Measurements from ENCODE around the gene OSBPL8. TPM values are rescaled to one million over a fixed set of nuclear protein-coding genes. Genes with fewer than 3 reads are reported as not detected.
"Not testable (repeated sequence)": the region's sequence is repeated elsewhere in the genome, so short reads cannot be mapped to it uniquely, and the experiment has no call there.

OSBPL8 gene
- total RNA-seq, 4 donors from 2014 or later: 39.0 to 69.3 (median 49.0) TPM

DNA sequence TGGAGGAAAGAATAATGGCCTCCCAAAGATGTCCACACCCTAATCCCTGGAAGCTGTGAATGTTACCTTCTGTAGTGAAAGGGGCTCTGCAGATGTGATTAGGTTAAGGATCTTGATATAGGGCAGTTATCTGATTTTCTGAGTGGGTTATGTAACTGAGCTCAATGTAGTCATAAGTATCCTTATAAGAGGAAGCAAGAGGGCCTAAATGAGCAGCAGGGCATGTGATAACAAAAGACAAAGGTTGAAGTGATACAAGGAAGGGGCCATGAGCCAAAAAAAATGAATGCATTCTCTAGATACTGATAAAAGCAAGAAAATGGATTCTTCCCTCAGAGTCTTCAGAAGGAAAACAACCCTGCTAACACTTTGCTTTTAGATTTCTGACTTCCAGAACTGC lies 78.8 kb downstream of the OSBPL8 start:
- no peak overlapping the region for H3K27ac ChIP-seq

DNA sequence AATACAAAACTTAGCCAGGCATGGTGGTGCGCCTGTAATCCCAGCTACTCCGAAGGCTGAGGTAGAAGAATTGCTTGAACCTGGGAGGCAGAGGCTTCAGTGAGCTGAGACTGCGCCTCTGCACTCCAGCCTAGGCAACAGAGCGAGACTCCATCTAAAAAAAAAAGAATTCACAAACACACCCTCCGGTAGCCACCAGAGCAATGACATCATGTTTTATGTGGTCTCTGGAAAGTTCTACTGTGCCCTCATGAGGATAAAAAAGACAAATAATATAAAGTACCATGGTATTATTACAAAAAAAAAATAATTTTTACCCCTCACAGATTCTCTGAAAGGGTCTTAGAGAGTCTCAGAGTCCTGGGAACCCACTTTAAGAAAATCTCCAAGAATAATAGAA lies 81.5 kb downstream of the OSBPL8 start:
- no peaks in the 10 kb centered on the region for H3K36me3 ChIP-seq
- DNase-seq: no peak
- H3K27ac ChIP-seq: no peak overlapping the region
- no peaks in the 10 kb centered on the region for H3K27me3 ChIP-seq
- H3K9me3 ChIP-seq: no peaks in the 10 kb centered on the region
- no peaks in the 10 kb centered on the region for H3K4me1 ChIP-seq
- H3K4me3 ChIP-seq: no peak overlapping the region
- TF ChIP-seq, protein P1, sequence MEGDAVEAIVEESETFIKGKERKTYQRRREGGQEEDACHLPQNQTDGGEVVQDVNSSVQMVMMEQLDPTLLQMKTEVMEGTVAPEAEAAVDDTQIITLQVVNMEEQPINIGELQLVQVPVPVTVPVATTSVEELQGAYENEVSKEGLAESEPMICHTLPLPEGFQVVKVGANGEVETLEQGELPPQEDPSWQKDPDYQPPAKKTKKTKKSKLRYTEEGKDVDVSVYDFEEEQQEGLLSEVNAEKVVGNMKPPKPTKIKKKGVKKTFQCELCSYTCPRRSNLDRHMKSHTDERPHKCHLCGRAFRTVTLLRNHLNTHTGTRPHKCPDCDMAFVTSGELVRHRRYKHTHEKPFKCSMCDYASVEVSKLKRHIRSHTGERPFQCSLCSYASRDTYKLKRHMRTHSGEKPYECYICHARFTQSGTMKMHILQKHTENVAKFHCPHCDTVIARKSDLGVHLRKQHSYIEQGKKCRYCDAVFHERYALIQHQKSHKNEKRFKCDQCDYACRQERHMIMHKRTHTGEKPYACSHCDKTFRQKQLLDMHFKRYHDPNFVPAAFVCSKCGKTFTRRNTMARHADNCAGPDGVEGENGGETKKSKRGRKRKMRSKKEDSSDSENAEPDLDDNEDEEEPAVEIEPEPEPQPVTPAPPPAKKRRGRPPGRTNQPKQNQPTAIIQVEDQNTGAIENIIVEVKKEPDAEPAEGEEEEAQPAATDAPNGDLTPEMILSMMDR (IDR thresholded peaks at IDR 0.05): no peak
- TF ChIP-seq POLR2A (IDR thresholded peaks at IDR 0.05): no peak

More for the DNA sequence above, 78.8 kb downstream of the OSBPL8 start:
- no peak for DNase-seq
- TF ChIP-seq POLR2A (IDR thresholded peaks at IDR 0.05): no peak
- TF ChIP-seq, protein P1 (IDR thresholded peaks at IDR 0.05): no peak
- no peaks in the 10 kb centered on the region for H3K9me3 ChIP-seq
- no peak overlapping the region for H3K4me3 ChIP-seq
- no peaks in the 10 kb centered on the region for H3K4me1 ChIP-seq
- no peaks in the 10 kb centered on the region for H3K27me3 ChIP-seq
- H3K36me3 ChIP-seq: no peaks in the 10 kb centered on the region

DNA sequence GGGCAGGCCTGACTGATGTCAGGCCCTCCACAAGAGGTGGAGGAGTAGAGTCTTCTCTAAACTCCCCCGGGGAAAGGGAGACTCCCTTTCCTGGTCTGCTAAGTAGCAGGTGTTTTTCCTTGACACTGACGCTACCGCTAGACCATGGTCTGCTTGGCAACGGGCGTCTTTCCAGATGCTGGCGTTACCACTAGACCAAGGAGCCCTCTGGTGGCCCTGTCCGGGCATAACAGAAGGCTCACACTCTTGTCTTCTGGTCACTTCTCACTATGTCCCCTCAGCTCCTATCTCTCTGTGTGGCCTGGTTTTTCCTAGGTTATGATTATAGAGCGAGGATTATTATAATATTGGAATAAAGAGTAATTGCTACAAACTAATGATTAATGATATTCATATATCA lies 86.7 kb downstream of the OSBPL8 start:
- H3K4me3 ChIP-seq, H3K9me3 ChIP-seq, H3K27ac ChIP-seq, H3K4me1 ChIP-seq, H3K27me3 ChIP-seq, H3K36me3 ChIP-seq: not testable (repeated sequence)
- TF ChIP-seq, protein P1 (IDR thresholded peaks at IDR 0.05): peak in 1 of 6 experiments; percentile 16
- DNase-seq: peak in 1 of 3 donors; percentile 49

DNA sequence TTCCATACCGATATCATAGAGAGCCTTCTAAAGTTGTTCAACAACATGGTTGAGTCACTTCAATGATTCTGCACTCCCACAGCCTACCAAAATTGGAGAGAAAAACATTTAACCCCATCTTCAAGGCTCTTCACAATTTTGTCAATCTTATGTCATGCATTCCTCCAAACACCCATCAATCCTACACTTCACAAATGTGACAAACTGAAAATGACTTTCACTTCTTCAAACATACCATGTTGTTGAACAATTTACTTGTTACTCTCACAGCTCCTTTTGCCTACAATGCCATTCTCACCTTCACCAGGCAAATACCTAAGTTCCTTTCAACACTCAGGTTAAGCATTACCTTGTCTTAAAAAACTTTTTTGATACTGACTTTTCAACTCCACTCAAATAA lies 88.0 kb downstream of the OSBPL8 start:
- DNase-seq: no peak
- Histone ChIP-seq H3K27me3 (no peaks in the 10 kb centered on the region), H3K27ac (no peak overlapping the region), H3K36me3 (no peaks in the 10 kb centered on the region), H3K4me1 (no peaks in the 10 kb centered on the region), H3K4me3 (no peak overlapping the region), H3K9me3 (no peaks in the 10 kb centered on the region)
- TF ChIP-seq POLR2A (IDR thresholded peaks at IDR 0.05): no peak
- TF ChIP-seq, protein P1 (IDR thresholded peaks at IDR 0.05): no peak

DNA sequence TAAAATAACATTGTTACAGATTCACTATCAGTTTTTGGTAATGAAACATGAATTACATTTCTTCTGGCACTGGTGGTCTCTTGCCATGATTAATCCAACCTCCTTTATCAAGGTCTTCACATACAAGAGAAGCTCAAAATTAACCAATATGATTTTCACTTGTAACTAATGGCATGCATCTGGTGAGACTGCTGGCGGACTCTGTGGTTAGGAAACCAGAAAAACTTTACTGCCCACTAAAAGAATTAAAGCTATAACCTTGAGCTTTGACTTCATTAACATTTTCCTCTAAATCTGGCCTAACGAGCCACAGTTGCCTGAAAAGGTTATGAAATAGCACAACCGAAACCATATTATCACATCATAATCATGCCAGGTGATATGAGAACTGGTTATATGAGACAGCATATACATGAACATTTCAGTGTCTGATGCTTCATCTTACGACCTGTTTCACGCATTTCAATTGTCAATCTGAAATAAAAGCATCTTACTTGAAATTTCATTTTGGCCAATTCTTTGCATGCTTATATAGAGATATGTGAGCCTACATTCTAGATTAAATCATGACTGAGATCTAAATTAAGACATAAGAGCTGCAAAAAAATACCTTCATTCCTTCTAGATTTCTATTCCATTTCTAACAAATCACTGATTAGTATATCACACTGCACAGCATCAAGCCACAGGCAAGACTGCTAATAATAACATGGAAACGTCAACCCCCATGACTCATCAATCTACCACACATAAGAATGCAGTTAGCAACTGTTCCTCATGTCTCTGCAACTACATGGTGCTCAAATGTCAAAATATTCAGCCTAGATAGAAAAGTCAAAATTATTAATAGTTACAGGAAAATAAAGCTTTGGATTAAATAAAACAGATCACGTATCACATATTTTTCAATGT lies 89.3 kb downstream of the OSBPL8 start:
- H3K4me1 ChIP-seq: no peaks in the 10 kb centered on the region
- no peaks in the 10 kb centered on the region for H3K36me3 ChIP-seq
- DNase-seq: no peak
- no peak overlapping the region for H3K4me3 ChIP-seq
- H3K27me3 ChIP-seq: no peaks in the 10 kb centered on the region
- TF ChIP-seq, protein P1 (IDR thresholded peaks at IDR 0.05): no peak
- no peak for TF ChIP-seq POLR2A (IDR thresholded peaks at IDR 0.05)
- no peaks in the 10 kb centered on the region for H3K9me3 ChIP-seq
- no peak overlapping the region for H3K27ac ChIP-seq

Measured in Peyer's patch (tissue), 4 donors.